NCI-H69 (cell line): Measurements from ENCODE around the gene IL32.
"Not testable (repeated sequence)": the region's sequence is repeated elsewhere in the genome, so short reads cannot be mapped to it uniquely, and the experiment has no call there.

Source experiments
- DNase-seq: peaks from one replicate; lab custom pipeline; 2025; lab: John Stamatoyannopoulos, UW

IL32 gene

DNA sequence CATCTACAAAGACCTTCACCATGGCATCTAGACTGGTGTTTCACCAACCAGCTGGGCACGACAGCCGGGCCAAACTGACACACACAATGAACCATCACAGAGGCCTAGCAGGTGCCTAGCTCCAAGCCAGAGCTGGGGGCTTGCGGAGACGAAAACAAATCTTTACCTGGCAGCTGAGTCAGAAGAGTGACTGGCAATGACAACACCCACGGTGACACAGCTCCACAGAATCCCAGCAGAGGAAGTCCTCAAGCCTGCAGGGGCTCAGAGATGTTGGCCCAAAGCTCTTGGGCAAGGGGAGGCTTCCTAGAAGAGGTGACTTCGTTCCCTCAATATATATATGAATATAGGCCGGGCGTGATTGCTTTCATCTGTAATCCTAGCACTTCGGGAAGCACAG is 13.9 kb upstream of the IL32 start:
- no peak for DNase-seq

GRCh38 chr16:3052571-3053329 is 12.7 kb upstream of the IL32 start:
- DNase-seq: not testable (repeated sequence)

DNA sequence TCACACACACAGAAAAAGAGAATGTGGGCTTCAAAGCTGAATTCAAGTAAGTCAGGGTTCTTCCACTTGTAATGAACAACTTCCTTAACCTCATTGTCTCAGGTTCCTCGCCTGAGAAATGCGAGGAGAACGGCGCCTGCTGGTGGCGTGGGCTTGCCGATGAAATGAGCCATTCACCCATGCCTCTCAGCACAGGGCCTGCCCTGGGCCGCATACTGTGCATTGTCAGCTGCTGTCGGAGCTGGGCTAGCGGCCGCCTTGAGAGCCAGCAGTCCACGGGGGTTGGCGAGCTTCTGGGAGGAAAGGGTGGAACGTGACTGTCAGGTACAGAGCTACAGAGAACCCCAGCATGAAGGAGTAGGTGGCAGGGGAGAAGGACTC is 12.1 kb upstream of the IL32 start:
- not testable (repeated sequence) for DNase-seq

DNA sequence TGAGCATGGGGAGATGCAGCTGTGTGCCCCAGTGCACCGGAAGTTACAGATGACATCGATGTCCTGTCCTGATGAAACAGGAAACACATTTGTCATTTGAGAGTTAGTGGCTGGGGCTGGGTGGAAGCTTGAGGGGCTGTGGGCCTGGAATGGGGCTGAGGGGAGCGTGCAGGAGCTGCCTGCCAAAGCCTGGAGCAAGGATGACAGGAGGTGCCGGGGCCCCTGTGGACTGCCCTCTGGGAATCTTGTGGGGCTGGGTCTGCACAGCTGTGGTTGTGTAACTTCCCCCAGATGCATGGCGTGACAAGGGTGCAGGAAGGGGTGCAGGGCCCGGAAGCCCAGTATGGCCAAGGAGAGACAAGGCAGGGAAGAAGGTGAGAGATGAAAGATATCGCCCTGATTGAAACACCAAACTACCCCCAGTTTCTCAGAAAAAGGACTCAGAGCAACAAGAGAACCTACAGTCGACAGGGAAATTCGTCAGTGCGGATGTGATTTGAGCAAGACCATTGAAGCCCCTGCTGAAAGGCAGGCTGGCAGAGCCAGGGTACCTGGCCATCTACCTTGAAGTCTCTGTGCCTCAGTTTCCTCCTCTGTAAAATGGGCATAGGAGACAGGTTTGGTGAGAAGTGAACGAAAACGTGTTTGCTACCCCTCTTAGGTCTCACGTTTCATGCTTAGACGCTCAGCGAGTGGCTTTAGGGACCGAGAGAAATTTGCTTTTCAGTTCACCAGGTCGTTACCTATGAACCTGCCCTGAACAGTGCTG is 10.3 kb upstream of the IL32 start:
- no peak for DNase-seq

DNA sequence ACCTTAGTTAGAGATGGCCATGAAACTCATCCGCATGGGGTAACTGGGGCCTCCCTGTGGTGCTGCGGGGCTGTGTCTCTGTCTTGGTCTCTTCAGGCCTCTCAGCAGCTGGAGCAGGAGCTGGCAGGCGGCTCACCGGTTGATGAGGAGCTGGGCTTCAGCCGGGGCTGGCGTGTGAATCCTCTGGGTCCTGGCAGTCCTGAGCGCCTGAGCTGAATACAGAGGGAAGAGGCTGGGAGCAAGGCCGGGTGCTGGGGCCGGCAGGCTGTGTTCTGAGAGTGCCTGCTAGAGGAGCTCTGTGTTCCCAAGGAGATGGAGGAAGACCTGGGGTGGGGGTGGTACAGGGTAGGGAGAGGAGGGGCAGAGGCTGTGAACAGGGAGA is 9.7 kb upstream of the IL32 start:
- DNase-seq: not testable (repeated sequence)

- no peak for DNase-seq
These were observed 8.9 kb upstream of the IL32 start for GRCh38 chr16:3056336-3057180.

GRCh38 chr16:3057181-3058138 is 8.0 kb upstream of the IL32 start:
- DNase-seq: no peak

- peak; percentile 69 for DNase-seq
These were observed 7.1 kb upstream of the IL32 start for GRCh38 chr16:3058139-3059030.

DNA sequence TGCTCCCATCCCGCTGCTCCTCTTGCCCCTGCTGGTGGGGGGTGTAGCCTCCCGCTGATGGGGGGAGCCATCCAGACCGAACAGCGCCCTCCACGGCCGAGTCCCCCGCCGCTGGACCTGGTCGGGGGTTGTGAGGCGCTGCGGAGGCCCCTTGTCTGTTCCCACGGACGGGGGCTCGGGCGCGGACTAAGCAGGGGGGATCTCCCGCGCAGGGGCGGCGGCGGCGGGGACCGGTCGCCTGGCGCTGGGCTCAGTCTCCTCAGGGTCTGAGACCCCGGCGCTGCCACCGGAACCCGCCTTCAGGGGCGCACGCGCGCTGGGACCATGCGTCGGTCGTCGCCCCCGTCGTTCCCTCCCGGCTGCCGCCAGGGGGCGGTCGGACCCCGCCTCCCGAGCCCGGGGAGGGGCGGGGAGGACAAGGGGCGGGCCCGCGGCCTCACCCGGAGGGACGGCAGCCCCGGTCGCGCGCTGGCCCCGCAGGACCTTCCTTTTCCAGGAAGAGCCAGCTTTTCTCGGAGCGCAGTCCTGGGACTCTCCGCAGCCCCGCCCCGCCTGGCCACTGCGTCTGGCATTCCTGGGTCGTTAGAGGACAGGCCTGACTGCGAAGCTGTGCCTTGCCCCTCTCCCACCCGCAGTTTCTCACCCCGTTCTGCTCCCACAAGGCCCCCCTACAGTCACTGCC is 6.3 kb upstream of the IL32 start:
- peak; percentile 91 for DNase-seq

- DNase-seq: no peak
These were observed 5.7 kb upstream of the IL32 start for GRCh38 chr16:3059723-3060242.

DNA sequence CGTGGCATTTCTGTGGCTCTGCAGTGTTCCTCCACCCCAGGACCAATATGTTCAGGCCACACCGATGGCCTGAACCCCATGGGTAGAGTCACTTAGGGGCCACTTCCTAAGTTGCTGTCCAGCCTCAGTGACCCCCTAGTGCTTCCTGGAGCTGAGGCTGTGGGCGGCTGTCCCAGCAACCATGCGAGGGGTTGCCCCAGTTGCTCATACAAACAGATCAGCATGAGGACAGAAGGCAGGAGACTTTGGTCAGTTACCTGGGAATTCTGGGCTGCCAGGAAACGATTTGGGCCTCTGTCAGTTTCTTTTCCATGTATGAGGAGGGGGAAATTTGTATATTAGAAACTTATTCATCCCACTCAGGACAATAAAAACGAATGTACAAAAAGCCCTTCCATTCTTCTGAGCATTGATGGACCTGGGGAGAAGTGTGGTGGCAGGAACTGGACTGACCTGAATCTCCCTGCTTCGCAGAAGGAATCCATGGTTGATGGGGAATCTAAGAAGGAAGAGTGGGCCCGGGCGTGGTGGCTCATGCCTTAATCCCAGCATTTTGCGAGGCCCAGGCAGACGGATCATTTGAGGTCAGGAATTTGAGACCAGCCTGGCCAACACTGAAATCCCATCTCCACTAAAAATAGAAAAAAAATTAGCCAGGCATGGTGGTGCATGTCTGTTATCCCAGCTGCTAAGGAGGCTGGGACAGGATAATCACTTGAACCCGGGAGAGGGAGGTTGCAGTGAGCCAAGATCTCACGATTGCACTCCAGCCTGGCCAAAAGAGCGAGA is 4.9 kb upstream of the IL32 start:
- DNase-seq: no peak

- DNase-seq: no peak
These were observed 2.9 kb upstream of the IL32 start for GRCh38 chr16:3062553-3062952.

GRCh38 chr16:3063625-3064386 is 1.6 kb upstream of the IL32 start:
- DNase-seq: no peak

DNA sequence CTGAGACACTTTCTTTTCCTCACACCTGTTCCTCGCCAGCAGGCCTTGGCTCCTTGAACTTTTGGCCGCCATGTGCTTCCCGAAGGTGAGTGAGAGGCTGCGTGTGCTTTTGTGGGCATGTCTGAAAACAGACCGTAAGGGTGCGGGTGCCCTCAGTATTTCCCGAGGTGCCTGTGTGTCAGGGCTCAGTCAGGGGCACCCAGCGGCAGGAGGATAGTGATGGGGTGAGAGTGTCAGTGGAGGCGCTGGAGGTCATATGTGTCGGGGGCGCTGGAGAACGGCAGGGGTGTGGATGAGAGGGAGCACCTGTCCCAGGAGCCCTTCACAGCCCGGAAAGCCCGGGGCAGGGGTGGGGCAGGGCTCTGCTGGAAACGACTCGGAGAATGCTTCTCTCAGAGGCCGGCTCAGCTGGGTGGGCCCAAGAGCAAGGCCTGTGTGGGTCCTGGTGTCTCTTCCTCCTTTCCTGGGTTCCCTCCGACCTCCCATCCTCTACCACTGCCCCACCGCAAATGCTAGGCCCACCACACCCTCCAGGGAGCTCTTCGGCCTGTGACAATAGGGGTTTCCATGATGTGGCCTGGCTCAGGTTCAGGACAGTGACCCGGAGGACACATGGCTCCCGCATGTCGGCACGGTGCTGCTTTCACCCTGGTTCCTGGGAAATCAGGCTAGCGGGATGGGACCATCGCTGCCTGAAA is 451 bp downstream of the IL32 start:
- DNase-seq: no peak

GRCh38 chr16:3066440-3066748 is 954 bp downstream of the IL32 start:
- no peak for DNase-seq

DNA sequence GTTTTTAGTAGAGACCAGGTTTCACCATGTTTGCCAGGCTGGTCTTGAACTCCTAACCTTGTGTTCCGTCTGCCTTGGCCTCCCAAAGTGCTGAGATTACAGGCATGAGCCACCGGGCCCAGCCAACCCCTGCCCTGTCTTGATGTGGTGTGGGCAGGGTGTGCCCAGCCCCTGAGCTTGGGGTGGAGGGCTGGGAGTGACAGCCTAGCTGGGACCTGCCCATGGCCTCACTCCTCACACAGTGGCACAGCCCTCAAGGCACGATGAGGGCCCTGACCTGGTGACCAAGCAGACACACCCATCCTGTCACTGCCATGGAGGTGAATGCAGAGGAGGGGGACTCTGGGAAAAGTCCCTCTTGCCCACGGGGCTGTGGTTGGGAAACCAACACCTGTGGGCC is 3.0 kb downstream of the IL32 start:
- no peak for DNase-seq

DNA sequence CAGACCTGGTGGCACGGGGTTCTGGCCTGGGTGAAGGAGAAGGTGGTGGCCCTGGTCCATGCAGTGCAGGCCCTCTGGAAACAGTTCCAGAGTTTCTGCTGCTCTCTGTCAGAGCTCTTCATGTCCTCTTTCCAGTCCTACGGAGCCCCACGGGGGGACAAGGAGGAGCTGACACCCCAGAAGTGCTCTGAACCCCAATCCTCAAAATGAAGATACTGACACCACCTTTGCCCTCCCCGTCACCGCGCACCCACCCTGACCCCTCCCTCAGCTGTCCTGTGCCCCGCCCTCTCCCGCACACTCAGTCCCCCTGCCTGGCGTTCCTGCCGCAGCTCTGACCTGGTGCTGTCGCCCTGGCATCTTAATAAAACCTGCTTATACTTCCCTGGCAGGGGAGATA is 3.7 kb downstream of the IL32 start:
- not testable (repeated sequence) for DNase-seq
